ENCODE data around the gene SLC6A4. TPM values are rescaled to one million over a fixed set of nuclear protein-coding genes. Genes with fewer than 3 reads are reported as not detected.

Gene SLC6A4
- polyA plus RNA-seq, 1 experiment = not detected

DNA sequence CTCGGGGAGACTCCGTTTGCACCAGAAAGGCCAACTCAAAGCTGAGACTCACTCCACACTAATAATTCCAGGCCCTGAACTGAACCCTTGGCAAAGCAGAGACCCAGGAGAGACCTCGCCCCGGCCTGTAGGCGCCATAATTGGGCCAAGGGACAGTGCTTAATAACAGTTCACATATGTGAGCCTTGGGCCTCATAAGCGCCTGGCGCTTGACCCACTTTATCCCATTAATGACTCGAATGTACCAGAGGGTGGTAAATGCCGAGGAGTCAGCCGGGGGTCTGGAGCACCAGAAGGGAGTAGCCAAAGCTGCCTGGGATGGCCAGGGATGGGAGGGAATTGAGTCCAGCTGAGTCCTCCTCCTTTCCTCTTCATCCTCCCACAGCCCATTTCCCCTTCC, 24.6 kb downstream of the SLC6A4 start:
- ChIA-PET POLR2A (no interaction called here), CTCF (interaction anchor here (1.4 kb wide), 1 partner anchor 9 kb away, joined by 4 read pairs; no protein-coding TSS in a partner anchor)
- Histone ChIP-seq H3K4me3 (ENCODE audit: low read depth, low read length) (no peak overlapping the region), H3K27me3 (ENCODE audit: control insufficient read depth, insufficient read depth, low read length) (peaks cover 11% of the 10 kb centered on the region), H3K36me3 (ENCODE audit: control insufficient read depth, insufficient read depth, low read length) (no peaks in the 10 kb centered on the region)
- TF ChIP-seq, protein P1, sequence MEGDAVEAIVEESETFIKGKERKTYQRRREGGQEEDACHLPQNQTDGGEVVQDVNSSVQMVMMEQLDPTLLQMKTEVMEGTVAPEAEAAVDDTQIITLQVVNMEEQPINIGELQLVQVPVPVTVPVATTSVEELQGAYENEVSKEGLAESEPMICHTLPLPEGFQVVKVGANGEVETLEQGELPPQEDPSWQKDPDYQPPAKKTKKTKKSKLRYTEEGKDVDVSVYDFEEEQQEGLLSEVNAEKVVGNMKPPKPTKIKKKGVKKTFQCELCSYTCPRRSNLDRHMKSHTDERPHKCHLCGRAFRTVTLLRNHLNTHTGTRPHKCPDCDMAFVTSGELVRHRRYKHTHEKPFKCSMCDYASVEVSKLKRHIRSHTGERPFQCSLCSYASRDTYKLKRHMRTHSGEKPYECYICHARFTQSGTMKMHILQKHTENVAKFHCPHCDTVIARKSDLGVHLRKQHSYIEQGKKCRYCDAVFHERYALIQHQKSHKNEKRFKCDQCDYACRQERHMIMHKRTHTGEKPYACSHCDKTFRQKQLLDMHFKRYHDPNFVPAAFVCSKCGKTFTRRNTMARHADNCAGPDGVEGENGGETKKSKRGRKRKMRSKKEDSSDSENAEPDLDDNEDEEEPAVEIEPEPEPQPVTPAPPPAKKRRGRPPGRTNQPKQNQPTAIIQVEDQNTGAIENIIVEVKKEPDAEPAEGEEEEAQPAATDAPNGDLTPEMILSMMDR (IDR thresholded peaks at IDR 0.05; ENCODE audit: insufficient read depth, low read depth, low read length) = no peak
- no peak for DNase-seq (ENCODE audit: low read depth)

DNA sequence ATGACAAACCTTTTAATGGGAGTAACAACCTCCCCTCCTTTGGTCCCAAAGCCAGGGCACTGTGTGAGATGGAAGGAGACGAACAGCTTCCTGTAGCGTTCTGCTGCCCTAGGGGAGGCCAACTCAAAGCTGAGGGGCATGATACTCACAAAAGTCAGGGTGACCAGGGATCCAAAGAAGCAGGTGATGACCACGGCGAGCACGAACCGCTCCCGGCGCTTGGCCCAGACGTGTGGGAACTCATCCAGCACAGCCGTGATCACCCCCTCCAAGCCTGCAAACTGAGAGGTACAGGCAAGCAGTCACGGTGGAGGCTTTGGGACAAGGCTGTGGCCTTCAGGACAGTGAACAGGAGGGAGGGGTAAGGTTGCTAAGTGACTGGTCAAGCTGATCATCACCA, 25.1 kb downstream of the SLC6A4 start:
- TF ChIP-seq, protein P1 (IDR thresholded peaks at IDR 0.05; ENCODE audit: insufficient read depth, low read depth, low read length) = no peak
- Histone ChIP-seq H3K36me3 (ENCODE audit: control insufficient read depth, insufficient read depth, low read length) (no peaks in the 10 kb centered on the region), H3K27me3 (ENCODE audit: control insufficient read depth, insufficient read depth, low read length) (peaks cover 11% of the 10 kb centered on the region), H3K4me3 (ENCODE audit: low read depth, low read length) (no peak overlapping the region)
- DNase-seq (ENCODE audit: low read depth) = no peak
- ChIA-PET CTCF (interaction anchor here (1.4 kb wide), 1 partner anchor 10 kb away, joined by 4 read pairs; no protein-coding TSS in a partner anchor), POLR2A (no interaction called here)

DNA sequence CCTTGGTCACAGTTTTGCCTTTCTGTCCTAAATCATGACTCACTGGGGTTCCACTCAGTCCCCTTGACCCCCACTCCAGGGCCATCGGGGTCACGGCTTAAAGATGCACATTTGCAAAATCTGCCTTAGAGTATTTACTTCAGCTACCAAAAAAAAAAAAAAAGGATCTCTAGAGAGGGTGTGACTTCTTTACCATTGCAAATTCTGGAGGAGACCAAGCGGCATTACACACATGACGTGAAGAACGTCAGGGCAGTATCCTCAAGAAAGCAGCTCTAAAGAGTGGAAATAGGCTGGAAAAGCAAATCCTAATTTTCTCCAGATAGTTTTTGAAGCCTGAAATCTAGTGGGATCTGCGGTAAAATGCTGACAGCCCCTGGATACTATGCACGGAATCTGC, 25.6 kb downstream of the SLC6A4 start:
- H3K27me3 ChIP-seq (ENCODE audit: control insufficient read depth, insufficient read depth, low read length) = peaks cover 11% of the 10 kb centered on the region
- TF ChIP-seq, protein P1 (IDR thresholded peaks at IDR 0.05; ENCODE audit: insufficient read depth, low read depth, low read length) = no peak
- no peak for DNase-seq (ENCODE audit: low read depth)
- no peak overlapping the region for H3K4me3 ChIP-seq (ENCODE audit: low read depth, low read length)
- ChIA-PET POLR2A (no interaction called here), CTCF (interaction anchor here (1.4 kb wide), 1 partner anchor 10 kb away, joined by 4 read pairs; no protein-coding TSS in a partner anchor)
- H3K36me3 ChIP-seq (ENCODE audit: control insufficient read depth, insufficient read depth, low read length) = no peaks in the 10 kb centered on the region

DNA sequence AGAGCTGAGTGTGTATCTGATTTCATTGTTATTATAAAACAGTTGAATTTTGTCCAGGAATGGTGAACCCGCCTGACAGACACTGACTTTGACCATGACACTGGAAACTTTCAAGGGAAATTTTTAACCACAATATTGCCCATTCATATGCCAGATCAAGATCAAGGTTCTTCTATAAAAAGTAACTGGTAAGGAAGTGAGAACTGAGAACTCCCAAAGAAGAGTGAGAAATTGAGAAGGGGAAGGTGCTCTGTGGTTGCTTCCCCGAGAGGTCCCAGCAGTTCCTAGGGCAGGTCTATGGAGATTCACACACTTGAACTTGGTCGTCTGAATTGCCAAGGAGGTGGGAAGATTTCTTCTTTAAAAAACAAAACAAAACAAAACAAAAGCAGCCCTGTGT, 27.3 kb downstream of the SLC6A4 start:
- Histone ChIP-seq H3K36me3 (ENCODE audit: control insufficient read depth, insufficient read depth, low read length) (no peaks in the 10 kb centered on the region), H3K27me3 (ENCODE audit: control insufficient read depth, insufficient read depth, low read length) (peaks cover 11% of the 10 kb centered on the region), H3K4me3 (ENCODE audit: low read depth, low read length) (no peak overlapping the region)
- no peak for DNase-seq (ENCODE audit: low read depth)
- POLR2A ChIA-PET = no interaction called here
- CTCF ChIA-PET = no interaction called here
- TF ChIP-seq, protein P1 (IDR thresholded peaks at IDR 0.05; ENCODE audit: insufficient read depth, low read depth, low read length) = no peak

DNA sequence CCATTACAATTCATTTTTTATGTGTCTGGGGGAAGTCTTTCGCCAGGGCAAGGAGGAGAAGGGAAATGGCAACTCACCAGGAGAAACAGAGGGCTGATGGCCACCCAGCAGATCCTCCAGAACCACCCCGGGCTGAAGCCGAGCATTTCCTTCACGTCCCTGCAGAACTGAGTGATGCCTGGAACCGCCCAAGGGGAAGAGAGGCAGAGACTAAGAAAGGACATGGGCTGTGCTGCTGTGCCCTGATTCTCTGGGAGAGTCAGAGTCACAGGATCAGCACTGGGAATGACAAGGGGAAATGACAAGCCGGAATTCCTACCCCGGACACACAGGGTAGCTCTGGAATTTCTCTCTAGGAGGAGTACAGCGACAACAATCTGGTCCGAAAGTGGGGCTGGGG, 27.8 kb downstream of the SLC6A4 start:
- no peak overlapping the region for H3K4me3 ChIP-seq (ENCODE audit: low read depth, low read length)
- ChIA-PET POLR2A (no interaction called here), CTCF (no interaction called here)
- no peak for DNase-seq (ENCODE audit: low read depth)
- peaks cover 11% of the 10 kb centered on the region for H3K27me3 ChIP-seq (ENCODE audit: control insufficient read depth, insufficient read depth, low read length)
- no peaks in the 10 kb centered on the region for H3K36me3 ChIP-seq (ENCODE audit: control insufficient read depth, insufficient read depth, low read length)
- TF ChIP-seq, protein P1 (IDR thresholded peaks at IDR 0.05; ENCODE audit: insufficient read depth, low read depth, low read length) = no peak
